Midbrain (tissue), 1 donor: Measurements from ENCODE around the gene CNIH1.
"Not testable (repeated sequence)": the region's sequence is repeated elsewhere in the genome, so short reads cannot be mapped to it uniquely, and the experiment has no call there.

Experiments
- DNase-seq: peaks from one replicate; lab custom pipeline; 2025; lab: John Stamatoyannopoulos, UW

Gene CNIH1

DNA sequence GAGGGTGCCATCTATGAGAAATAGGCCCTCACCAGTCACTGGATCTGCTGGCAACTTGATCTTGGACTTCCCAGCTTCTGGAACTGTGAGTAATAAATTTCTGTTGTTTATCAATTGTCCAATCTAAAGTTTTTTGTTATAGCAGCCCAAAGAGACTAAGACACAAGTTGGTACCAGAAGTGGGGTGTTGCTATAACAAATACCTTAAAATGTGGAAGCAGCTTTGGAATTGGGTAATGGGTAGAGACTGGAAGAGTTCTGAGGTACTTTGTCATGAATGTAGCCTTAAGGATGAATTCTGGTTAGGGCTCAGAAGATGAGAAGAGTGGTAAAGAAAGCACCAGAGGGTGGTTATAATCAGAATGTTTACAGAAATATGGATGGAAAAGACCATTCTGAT lies 26.1 kb upstream of the CNIH1 start:
- DNase-seq, result no peak

DNA sequence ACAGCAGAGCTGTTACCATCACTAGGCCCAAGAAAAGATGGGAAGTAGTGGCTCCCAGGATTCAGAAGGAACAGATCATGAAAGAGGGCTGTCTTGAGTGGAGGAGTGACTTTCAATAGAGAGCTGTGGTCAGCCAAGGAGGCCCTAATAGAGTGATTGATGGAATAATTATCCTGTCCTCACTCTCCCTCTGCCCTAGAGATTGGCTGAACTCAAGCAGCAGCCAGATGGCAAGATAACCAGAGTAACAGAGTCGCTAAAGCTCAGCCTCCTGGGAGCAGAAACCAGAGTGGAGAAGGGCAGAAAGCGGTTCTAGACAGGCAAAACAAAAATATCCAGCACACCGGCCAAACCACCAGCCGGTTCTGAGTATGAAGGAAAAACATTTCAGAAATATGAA lies 24.5 kb upstream of the CNIH1 start:
- DNase-seq, result no peak

DNA sequence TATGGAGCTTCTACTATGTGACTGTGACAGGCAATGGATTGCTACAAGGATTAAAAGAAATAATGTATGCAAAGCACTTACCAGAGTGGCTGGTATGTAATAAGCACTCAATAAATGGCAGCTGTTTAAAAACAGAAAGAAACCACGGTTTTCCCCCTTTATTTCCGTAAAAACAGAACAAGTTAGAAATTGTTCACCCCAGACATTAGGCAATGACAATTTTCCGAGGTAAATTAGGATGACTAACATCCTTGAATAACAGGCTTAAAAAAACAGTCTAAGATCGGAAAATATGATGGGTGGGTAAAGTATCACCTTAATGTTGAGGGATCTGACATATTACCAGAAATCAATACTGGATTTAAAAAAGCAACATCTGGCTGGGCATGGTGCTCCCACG lies 20.9 kb upstream of the CNIH1 start:
- DNase-seq, result no peak

DNA sequence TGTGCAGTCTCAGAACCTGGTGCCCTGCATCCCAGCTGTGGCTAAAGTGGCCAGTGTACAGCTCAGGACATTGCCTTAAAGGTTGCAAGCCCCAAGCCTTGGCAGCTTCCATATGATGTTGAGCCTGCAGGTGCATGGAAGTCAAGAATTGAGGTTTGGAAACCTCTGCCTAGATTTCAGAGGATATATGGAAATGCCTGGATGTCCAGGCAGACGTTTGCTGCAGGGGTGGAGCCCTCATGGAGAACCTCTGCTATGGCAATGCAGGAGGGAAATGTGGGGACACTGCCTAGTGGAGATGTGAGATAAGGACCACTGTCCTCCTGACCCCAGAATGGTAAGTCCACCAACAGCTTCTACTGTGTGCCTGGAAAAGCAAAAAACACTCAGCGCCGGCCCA lies 17.9 kb upstream of the CNIH1 start:
- no peak for DNase-seq

DNA sequence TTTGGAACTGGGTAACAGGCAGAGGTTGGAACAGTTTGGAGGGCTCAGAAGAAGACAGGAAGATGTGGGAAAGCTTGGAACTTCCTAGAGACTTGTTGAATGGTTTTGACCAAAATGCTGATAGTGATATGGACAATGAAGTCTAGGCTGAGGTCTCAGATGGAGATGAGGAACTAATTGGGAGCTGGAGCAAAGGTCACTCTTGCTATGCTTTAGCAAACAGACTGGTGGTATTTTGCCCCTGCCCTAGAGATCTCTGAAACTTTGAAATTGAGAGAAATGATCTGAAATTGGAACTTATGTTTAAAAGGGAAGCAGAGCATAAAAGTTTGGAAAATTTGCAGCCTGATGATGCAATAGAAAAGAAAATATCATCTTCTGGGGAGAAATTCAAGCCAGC lies 17.4 kb upstream of the CNIH1 start:
- not testable (repeated sequence) for DNase-seq

DNA sequence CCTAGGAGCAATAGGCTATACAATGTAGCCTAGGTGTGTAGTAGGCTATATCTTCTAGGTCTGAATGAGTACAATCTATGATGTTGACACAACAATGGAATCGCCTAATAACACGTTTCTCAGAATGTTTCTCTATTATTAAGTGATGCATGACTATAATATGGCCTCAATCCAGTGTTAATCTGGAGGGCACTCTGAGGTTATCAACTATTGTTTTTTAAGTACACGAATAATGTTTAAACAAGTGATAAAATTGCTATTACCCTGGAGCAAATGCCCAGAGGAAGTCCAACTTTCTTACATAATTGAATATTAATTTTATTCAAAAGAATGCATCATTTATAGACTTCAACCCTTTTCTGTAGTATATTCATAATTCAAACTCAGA lies 16.4 kb upstream of the CNIH1 start:
- no peak for DNase-seq

DNA sequence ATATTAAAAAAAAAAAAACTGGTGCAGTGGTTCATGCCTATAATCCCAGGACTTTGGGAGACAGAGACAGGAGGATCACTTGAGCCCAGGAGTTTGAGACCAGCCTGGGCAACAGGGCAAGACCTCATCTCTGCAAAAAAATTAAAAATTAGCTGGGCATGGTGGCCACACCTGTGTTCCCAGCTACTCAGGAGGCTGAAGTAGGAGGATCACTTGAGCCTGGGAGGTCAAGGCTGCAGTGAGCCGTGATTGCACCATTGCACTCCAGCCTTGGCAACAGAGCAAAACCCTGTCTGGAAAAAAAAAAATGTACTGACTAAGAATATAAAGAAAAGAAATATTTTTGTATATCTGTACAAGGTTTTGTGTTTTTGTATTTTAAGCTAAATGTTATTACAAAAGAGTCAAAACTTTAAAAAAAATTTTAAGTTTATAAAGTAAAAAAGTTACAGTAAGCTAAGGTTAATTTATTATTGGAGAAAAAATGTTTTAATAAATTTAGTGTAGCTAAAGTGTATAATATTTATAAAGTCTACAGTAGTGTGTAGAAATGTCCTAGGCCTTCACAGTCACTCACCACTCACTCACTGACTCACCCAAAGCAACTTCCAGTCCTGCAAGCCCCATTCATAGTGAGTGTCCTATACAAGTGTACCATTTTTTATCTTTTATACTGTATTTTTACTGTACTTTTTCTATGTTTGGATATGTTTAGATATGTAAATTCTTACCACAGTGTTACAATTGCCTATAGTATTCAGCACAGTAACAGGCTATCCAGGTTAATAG lies 15.8 kb upstream of the CNIH1 start:
- not testable (repeated sequence) for DNase-seq

DNA sequence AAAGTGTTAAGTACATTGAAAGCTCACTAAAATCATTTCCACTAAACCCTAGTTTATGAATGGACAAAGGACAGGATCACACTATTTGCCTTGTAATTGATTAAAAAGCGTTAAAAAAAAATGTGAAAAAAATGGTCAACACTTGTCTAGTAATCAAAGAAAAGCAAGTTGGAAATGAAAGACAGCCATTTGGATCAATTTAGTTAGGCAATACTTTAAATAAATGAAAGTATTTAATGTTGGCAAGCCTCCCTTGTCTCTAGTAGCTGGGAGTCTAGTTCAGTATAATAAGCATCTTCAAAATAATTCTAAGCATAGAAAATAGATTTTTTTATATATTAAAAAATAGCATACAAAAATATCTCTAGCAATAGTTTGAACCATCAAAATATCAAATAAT lies 14.2 kb upstream of the CNIH1 start:
- no peak for DNase-seq

DNA sequence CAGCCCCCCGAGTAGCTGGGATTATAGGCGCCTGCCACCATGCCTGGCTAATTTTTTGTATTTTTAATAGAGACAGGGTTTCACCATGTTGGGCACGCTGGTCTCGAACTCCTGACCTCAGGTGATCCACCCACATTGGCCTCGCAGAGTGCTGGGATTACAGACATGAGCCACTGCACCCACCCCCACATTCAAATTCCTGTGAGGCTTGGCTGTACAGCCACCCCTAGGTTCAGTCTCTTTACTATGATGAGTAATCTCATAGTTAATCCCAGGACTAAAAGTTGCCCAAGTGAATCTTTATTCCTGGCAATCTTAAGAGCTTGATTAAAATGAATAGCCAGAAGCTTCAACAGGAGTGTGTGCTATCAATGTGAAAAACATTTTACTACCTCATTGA lies 12.8 kb upstream of the CNIH1 start:
- DNase-seq, result not testable (repeated sequence)

DNA sequence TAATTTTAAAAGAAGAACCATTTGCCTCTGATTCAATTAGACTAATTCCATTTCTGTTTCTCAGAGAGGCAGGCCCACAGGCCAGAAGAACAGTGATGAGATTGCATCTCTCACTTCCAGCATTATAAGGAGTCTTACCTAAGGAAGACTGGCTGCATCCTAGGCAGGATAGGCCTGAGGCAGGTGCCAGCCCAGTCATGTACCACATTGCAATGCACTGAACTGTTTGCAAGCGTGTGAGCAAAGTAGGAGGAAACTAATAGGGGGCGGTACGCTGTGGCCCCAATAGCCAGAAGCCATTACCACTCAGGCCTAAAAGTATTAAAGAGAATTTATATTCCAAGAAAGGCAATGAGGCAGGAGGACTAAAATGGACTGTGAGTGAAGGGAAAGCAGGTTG lies 12.1 kb upstream of the CNIH1 start:
- no peak for DNase-seq

DNA sequence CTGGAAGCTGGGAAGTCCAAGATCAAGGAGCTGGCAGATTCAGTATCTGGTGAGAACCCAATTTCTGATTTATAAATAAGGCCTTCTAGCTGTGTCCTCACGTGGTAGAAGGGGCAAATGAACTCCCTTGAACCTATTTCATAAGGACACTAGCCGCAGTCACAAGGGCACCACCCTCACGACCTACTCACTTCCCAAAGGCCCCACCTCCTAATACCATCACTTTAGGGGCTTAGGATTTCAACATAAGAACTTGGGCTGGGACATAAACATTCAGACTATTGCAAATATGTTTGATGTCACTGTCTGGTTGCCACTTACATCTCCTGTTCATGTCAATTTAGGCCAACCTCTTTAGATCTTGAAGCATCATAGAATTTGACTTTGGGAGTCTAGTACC lies 10.8 kb upstream of the CNIH1 start:
- DNase-seq, result no peak

DNA sequence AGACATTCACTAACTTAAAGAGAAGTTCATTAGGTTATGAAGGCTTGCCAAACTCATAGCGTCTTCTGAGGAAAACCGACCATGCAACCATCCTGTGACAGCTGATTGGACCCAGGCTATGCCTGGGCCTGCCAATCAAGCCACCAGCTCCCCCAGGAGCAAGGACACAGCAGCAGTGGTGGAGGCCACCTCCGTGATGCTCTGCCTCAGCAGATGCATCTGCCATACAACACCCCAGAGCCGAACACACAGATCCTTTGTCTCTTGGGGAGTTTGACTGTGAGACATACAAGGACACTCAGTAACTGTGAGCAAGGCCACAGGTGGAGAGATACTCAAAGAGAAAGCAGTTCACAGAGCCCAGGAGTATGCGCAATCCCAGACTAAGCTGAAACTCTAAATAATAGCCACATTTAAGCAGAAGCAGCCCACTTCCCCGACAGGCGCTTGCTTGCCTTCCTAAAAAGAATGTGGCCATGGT lies 10.0 kb upstream of the CNIH1 start:
- no peak for DNase-seq

DNA sequence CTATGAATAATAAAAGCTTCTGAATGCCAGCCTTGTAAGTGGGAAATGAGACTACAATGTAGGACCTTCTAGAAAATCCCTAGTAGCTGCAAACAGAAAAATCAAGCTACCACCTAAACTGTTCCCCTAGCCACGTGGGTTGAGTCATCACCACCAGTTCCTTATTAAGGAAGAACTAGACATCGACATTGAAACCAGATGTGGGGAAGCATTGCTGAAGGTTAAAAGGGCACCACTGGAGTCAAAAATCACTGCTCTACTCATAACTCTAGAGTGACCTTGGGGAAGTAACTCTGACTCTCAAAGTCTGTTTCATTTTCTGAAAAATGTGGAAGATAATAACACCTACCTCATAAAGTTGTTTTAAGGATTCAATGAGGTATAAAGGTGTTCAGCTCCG lies 9.4 kb upstream of the CNIH1 start:
- DNase-seq, result no peak

DNA sequence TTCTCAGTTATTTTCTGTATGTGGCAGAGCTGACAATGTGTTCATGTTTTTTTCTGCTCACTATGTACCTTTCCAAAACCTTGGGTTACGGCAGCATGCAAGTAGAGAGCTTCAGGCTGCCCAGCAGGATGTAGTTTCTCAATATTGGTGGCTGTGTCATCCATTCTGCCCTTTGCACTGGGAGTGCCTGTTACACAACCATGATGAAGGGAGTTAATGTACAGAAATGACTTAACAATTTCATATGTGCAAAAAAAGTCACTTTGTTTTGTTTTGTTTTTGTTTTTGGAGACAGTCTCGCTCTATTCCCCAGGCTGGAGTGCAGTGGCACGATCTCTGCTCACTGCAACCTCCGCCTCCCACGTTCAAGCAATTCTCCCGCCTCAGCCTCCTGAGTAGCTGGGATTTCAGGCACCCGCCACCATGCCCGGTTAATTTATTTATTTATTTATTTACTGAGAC lies 6.1 kb upstream of the CNIH1 start:
- no peak for DNase-seq

DNA sequence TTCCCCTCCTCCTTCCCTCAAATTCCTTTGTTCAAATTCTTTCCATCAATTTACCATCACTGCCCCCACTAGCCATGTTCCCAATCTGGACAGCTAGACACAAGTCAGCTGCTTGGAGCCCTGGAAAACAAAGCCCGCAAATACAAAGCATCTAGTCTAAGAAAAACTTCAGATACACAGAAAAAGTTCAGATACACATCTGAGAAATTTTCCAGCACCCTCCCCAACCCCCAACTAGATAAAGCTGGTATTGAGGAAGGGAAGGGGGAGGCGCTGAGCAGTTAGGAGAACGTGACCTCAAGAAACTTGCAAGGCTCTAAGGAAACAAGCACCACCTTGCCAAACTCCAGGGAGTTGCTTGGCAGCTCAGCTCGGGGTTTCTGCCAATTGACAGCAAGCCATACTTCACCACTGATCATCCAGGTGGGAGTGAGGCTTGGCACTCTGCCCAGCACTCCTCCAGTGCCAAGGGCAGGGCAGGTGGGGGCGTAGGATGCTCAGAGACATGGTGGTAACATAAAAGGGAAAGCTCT lies 5.1 kb upstream of the CNIH1 start:
- DNase-seq, result no peak

DNA sequence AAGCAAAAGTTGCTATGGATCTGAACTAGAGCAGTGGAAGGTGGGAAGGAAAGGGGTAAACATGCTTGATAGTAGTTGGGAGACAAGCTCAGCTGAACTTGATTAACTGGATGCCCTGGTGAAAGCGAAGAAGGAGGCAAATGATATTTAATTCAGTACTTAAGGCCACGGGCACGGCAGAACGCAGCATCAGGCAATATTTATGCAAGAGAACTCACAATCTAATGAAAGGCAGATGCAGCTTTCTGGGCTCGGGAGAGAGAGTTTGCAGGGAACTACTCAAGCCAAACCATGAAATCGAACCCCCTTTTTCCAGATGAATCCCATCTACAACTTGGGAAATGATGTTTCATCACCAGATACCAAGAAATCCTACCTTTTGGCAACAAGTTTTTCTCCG lies 3.5 kb upstream of the CNIH1 start:
- no peak for DNase-seq

DNA sequence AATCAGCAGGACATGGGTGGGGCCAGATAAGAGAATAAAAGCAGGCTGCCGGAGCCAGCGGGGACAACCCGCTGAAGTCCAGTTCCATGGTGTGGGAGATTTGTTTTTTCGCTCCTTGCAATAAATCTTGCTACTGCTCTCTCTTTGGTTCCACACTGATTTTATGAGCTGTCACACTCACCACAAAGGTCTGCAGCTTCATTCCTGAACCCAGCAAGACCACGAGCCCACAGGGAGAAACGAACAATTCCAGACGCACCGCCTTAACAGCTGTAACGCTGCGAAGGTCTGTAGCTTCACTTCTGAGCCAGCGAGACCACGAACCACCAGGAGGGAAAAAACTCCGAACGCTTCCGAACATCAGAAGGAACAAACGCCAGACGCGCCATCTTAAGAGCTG lies 2.8 kb upstream of the CNIH1 start:
- no peak for DNase-seq

DNA sequence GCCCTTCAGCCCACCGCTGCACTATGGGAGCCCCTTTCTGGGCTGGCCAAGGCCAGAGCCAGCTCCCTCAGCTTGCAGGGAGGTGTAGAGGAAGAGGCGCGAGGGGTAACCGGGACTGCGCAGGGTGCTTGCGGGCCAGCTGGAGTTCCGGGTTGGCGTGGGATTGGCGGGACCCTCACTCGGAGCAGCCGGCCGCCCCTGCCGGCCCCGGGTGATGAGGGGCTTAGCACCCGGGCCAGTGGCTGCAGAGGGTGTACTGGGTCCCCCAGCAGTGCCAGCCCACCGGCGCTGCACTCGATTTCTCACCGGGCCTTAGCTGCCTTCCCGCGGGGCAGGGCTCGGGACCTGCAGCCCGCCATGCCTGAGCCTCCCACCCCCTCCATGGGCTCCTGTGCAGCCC lies 1.8 kb upstream of the CNIH1 start:
- not testable (repeated sequence) for DNase-seq

DNA sequence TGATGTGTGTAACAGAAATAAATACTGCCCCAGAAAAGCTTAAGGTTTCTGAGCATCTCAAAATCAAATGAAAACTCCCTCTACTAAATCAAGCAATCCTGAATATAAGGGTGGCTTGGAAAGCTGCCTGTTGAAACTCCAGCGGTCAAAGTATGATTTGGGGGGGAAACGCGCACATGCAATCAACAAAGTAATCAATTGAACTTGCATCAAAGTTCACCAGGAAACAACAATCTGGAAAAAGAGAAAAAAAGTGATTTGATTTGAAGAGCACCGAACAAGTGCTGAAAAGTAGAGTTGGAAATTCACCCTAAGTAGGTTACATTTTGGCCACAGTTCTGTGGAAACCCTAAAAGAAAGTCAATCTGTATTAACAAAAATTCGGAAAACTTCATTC lies 700 bp downstream of the CNIH1 start:
- DNase-seq, result no peak

DNA sequence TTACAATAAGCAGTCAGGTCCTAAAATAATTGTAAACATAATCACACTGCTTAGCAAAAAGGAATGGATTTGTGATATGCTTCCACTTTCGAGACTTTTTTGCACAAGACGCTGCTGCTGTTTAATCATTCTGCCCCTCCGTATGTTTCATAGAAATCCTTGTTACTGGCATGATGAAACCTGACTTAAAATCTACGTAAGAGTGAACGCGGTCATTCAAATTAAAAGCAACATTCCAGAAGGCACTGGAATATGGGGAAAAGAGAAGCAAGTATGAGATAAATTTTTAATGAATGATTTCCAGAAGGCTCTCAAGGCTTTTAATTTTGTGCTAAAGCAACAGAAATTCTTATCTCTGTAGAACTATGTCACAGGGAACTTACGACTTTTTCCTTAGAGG lies 1.1 kb downstream of the CNIH1 start:
- no peak for DNase-seq

DNA sequence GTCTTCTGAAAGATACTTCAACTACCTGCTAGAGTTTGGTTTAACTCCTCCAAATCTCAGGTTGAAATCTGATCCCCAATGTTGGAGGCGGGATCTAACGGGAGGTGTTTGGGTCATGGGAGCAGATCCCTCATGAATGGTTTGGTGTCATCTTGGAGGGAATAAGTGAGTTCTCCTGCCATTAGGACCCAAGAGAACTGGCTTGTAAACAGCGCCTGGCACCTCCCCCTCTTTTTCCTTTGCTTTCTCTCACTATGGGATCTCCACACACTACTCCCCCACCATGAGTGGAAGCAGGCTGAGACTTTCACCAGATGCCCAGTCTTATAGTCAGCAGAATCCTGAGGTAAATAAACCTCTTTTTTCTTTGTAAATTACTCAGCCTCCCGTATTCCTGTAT lies 2.5 kb downstream of the CNIH1 start:
- DNase-seq, result no peak

DNA sequence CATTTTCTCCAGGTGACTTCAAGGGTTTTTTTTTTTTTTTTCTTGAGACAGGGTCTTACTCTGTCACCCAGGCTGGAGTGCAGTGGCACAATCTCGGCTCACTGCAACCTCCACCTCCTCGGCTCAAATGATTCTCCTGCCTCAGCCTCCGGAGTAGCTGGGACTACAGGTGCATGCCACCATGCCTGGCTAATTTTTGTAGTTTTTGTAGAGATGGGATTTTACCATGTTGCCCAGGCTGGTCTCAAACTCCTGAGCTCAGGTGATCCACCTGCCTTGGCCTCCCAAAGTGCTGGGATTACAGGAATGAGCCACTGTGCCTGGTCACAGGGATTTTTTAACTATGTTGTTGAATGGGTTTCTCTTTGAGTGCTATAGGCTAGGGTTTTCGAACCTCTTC lies 3.2 kb downstream of the CNIH1 start:
- DNase-seq, result not testable (repeated sequence)

DNA sequence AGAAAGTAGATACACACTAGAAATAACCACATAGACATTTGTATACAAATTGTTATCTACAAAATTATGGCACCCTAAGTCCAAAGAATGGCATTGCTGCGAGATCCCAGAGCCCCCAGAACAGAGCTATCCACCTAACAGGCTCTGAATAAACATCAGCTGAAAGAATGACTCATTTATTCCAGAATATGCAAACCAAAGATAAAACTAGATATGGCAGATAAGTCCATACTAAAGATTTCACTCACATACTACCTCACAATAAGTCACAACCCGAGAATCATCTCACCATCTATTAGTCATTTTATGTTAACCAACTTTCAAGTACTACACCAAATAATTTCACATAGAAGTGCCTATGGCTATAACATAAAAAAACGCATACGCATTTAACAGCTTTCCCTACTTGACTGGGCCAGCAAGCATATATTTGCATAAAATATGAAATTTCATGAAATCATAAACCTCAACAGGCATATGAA lies 5.6 kb downstream of the CNIH1 start:
- no peak for DNase-seq

DNA sequence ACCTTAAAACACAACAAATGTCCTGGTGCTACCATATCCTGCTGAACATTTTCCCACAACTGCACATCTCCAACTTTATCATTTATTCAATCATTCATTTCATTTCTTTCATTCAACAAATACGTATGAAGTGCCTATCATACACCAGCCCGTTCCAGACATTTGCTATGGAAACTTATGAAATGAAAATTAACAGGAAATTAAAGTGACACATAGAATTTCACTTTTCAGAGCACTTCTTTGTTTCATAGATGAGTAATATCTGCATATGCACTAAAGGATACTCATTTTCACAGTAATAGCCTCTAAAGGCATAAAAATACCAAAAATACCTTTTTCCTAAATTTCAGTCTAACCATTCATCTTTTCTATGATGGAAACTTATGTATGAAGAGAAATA lies 12.6 kb downstream of the CNIH1 start:
- no peak for DNase-seq
